ENCODE measurements around the gene CSNK1G1.

DNA sequence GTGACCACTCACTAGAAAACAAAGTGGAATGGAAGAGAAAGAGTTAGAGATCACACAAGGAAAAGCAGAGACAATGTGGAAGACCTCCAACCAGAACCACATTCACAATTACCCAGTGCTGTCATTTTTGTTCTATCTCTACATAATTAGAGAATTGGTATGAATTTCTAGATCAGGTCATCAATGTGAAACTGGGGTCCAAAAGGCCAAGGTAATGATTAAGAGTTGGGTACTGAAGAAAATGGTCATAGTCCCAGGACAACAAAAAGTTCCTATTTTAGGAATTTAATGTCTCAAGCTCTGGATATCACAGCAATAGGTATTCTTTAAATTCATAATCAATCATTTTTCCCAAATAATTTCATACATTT lies 108.5 kb downstream of the CSNK1G1 start:
- no peak for TF ChIP-seq GATA2 (IDR thresholded peaks at IDR 0.05; ENCODE audit: low read depth, low read length)
- TF ChIP-seq GATA3 (IDR thresholded peaks at IDR 0.05; ENCODE audit: low read depth, low read length), result no peak

Measured in SH-SY5Y (cell line).